Glutamatergic neuron (in vitro differentiated cells): Measurements from ENCODE around the gene METTL6. TPM values are rescaled to one million over a fixed set of nuclear protein-coding genes. Genes with fewer than 3 reads are reported as not detected.

Source experiments
- DNase-seq: peaks from one replicate; pipeline ENCODE4 v3.0.0; 2022
- H3K27ac Mint-ChIP-seq: one replicate; pipeline ENCODE4 v1.8.0; 2020; ENCODE audit warnings: mild to moderate bottlenecking, mixed read lengths, inconsistent platforms; ENCODE audit not compliant: unreplicated experiment
- H3K27me3 Mint-ChIP-seq: one replicate; pipeline ENCODE4 v1.8.0; 2020; ENCODE audit warnings: mild to moderate bottlenecking, moderate library complexity, mixed read lengths, inconsistent platforms; ENCODE audit not compliant: unreplicated experiment
- H3K36me3 Mint-ChIP-seq: one replicate; pipeline ENCODE4 v1.8.0; 2020; ENCODE audit warnings: mild to moderate bottlenecking, mixed read lengths, inconsistent platforms; ENCODE audit not compliant: unreplicated experiment
- H3K4me1 Mint-ChIP-seq: one replicate; pipeline ENCODE4 v1.8.0; 2020; ENCODE audit warnings: mild to moderate bottlenecking, low read depth, mixed read lengths, inconsistent platforms; ENCODE audit not compliant: unreplicated experiment
- H3K4me3 Mint-ChIP-seq: one replicate; pipeline ENCODE4 v1.8.0; 2020; ENCODE audit warnings: mild to moderate bottlenecking, mixed read lengths, inconsistent platforms; ENCODE audit not compliant: unreplicated experiment
- H3K9me3 Mint-ChIP-seq: one replicate; pipeline ENCODE4 v1.8.0; 2020; ENCODE audit warnings: mild to moderate bottlenecking, moderate library complexity, mixed read lengths, inconsistent platforms; ENCODE audit not compliant: unreplicated experiment
- total RNA-seq: library from RNA; stranded (reverse); fragmentation: NEBNext Ultra II Directional; extraction: Animal tissue kit (Norgen Biotek cat#: 25700); gene quantifications from one replicate; pipeline ENCODE4 v1.2.1, GENCODE V29; 2021; ENCODE audit not compliant: unreplicated experiment
- TF ChIP-seq, protein P1 (sequence below): fragments of 200-600 bp; sonication (generic); IDR thresholded peaks from one replicate; pipeline ENCODE4 v1.5.0; 2021; ENCODE audit not compliant: partially characterized antibody, unreplicated experiment

METTL6 gene
- total RNA-seq, 1 donor from 2014 or later = 25.9 TPM

DNA sequence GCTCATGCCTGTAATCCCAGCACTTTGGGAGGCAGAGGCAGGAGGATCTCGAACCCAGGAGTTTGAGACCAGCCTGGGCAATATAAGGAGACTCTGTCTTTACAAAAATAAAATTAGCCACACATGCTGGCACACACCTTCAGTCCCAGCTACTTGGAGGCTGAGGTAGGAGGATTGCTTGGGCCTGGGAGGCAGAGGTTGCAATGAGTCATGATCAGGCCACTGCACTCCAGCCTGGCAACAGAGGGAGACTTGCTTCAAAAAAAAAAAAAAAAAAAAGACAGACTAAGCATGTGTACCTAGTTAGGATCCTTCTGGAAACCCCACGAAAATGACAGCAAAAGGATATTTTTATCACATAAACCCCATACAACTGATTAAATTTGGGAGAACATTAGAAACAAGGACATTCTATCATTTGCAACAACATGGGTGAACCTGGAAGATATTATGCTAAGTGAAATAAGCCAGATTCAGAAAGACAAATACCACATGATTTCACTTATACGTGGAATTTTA, 44.9 kb downstream of the METTL6 start:
- peaks cover 2% of the 10 kb centered on the region for H3K27me3 Mint-ChIP-seq
- TF ChIP-seq, protein P1, sequence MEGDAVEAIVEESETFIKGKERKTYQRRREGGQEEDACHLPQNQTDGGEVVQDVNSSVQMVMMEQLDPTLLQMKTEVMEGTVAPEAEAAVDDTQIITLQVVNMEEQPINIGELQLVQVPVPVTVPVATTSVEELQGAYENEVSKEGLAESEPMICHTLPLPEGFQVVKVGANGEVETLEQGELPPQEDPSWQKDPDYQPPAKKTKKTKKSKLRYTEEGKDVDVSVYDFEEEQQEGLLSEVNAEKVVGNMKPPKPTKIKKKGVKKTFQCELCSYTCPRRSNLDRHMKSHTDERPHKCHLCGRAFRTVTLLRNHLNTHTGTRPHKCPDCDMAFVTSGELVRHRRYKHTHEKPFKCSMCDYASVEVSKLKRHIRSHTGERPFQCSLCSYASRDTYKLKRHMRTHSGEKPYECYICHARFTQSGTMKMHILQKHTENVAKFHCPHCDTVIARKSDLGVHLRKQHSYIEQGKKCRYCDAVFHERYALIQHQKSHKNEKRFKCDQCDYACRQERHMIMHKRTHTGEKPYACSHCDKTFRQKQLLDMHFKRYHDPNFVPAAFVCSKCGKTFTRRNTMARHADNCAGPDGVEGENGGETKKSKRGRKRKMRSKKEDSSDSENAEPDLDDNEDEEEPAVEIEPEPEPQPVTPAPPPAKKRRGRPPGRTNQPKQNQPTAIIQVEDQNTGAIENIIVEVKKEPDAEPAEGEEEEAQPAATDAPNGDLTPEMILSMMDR = no peak
- H3K36me3 Mint-ChIP-seq = peaks cover 7% of the 10 kb centered on the region
- DNase-seq = no peak
- peaks cover 4% of the 10 kb centered on the region for H3K9me3 Mint-ChIP-seq
- no peak overlapping the region for H3K4me3 Mint-ChIP-seq
- H3K4me1 Mint-ChIP-seq = peaks cover 2% of the 10 kb centered on the region
- H3K27ac Mint-ChIP-seq = no peak overlapping the region

DNA sequence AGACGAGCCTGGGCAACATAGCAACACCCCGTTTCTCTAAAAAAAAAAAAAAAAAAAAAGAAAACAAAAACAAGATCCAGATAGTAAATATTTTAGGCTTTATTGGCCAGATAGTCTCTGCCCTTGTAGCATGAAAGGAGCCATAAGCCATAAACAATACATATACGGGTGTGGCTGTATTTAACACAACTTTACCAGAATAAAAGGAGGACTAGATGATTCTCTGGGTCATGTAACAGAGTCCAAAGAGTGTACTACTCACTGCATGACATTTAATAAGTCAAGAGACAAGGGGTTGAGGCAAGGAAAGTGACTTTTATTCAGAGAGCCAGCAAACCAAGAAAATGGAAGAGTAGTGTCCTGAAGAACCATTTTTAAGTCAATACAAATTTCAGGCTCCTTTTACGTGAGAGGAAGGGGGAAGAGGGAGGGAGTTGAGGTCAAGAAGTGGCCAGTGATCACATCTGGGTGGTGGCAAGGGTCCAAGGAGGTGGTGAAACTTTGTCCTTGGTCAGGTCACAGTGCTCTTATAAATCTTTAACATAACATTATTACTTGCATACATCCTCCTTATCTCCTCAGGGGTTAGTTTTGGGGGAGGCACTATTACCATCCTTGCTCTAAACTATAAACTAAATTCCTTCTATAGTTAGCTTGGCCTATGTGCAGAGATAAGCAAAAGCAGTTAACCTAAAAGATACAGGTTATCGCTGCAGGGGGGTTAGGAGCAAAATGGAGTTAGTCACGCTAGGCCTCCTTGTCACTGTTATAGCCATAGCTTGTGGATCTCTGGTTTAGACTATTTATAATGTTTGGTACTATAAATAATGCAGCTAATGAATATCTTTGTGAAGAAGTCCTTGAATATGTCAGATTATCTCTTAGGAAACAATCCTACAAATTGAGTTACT, 46.1 kb downstream of the METTL6 start:
- H3K4me1 Mint-ChIP-seq = peaks cover 2% of the 10 kb centered on the region
- H3K36me3 Mint-ChIP-seq = peaks cover 6% of the 10 kb centered on the region
- H3K27me3 Mint-ChIP-seq = peaks cover 2% of the 10 kb centered on the region
- no peak overlapping the region for H3K4me3 Mint-ChIP-seq
- TF ChIP-seq, protein P1 = no peak
- DNase-seq = no peak
- H3K27ac Mint-ChIP-seq = no peak overlapping the region
- peaks cover 4% of the 10 kb centered on the region for H3K9me3 Mint-ChIP-seq

GRCh38 chr3:15377961-15378791, 49.2 kb downstream of the METTL6 start:
- TF ChIP-seq, protein P1 = peak; percentile 67
- no peaks in the 10 kb centered on the region for H3K27me3 Mint-ChIP-seq
- DNase-seq = peak; percentile 90
- H3K4me3 Mint-ChIP-seq = no peak overlapping the region
- H3K27ac Mint-ChIP-seq = no peak overlapping the region
- no peaks in the 10 kb centered on the region for H3K36me3 Mint-ChIP-seq
- H3K9me3 Mint-ChIP-seq = peaks cover 1% of the 10 kb centered on the region
- peaks cover 2% of the 10 kb centered on the region for H3K4me1 Mint-ChIP-seq

DNA sequence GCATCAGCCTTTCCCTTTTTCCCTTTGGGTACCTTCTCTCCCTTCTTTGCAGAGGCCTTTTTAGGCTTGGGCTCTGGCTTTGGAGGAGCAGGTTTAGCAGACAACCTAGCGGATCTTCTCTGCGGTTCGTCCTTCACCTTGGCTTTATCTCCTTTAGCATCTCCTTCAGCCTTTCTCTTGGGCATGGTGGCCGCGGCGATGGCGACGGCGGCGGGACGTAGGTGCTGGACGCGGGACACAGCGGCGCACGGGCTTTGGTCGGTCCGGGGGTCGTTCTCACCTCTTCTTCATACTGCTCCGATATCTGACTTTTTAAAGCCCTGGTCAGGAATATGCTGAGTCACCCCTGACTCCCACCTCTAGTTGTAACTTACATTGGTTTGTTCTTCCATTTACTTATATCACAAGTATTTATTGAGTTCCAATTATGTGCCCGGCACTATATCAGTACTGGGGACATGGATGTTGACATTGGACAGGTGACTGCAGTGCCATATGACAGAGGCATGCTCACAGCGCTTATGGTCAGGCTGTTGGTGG, 51.8 kb downstream of the METTL6 start:
- TF ChIP-seq, protein P1 = no peak
- Mint-ChIP-seq H3K36me3 (no peaks in the 10 kb centered on the region), H3K27me3 (no peaks in the 10 kb centered on the region), H3K27ac (no peak overlapping the region), H3K9me3 (peaks cover 1% of the 10 kb centered on the region), H3K4me1 (peaks cover 2% of the 10 kb centered on the region), H3K4me3 (no peak overlapping the region)
- no peak for DNase-seq
